ENCODE measurements around the gene APBA1.
"Not testable (repeated sequence)": the region's sequence is repeated elsewhere in the genome, so short reads cannot be mapped to it uniquely, and the experiment has no call there.

APBA1 gene

GRCh38 chr9:69470186-69470977, 201.8 kb downstream of the APBA1 start:
- no peak for DNase-seq

GRCh38 chr9:69469136-69469535, 203.0 kb downstream of the APBA1 start:
- no peak for DNase-seq

- no peak for DNase-seq
These were observed 203.8 kb downstream of the APBA1 start for GRCh38 chr9:69468380-69468779.

GRCh38 chr9:69466151-69466550, 206.0 kb downstream of the APBA1 start:
- DNase-seq, result no peak

GRCh38 chr9:69465473-69465872, 206.7 kb downstream of the APBA1 start:
- DNase-seq, result no peak

GRCh38 chr9:69463497-69464068, 208.6 kb downstream of the APBA1 start:
- DNase-seq, result no peak

- no peak for DNase-seq
These were observed 209.8 kb downstream of the APBA1 start for GRCh38 chr9:69462394-69462793.

- DNase-seq, result no peak
These were observed 210.9 kb downstream of the APBA1 start for GRCh38 chr9:69461103-69461887.

GRCh38 chr9:69460012-69460411, 212.2 kb downstream of the APBA1 start:
- no peak for DNase-seq

GRCh38 chr9:69458176-69458575, 214.0 kb downstream of the APBA1 start:
- no peak for DNase-seq

GRCh38 chr9:69456201-69456600, 216.0 kb downstream of the APBA1 start:
- no peak for DNase-seq

- DNase-seq, result no peak
These were observed 216.9 kb downstream of the APBA1 start for GRCh38 chr9:69455311-69455710.

GRCh38 chr9:69454321-69454720, 217.8 kb downstream of the APBA1 start:
- DNase-seq, result no peak

- no peak for DNase-seq
These were observed 218.4 kb downstream of the APBA1 start for GRCh38 chr9:69453746-69454145.

GRCh38 chr9:69452110-69452782, 219.9 kb downstream of the APBA1 start:
- DNase-seq, result no peak

- DNase-seq, result no peak
These were observed 225.7 kb downstream of the APBA1 start for GRCh38 chr9:69446496-69446895.

GRCh38 chr9:69445251-69445650, 226.9 kb downstream of the APBA1 start:
- no peak for DNase-seq

GRCh38 chr9:69444791-69445190, 227.4 kb downstream of the APBA1 start:
- no peak for DNase-seq

GRCh38 chr9:69444021-69444420, 228.2 kb downstream of the APBA1 start:
- DNase-seq, result no peak

- no peak for DNase-seq
These were observed 229.0 kb downstream of the APBA1 start for GRCh38 chr9:69443178-69443577.

- no peak for DNase-seq
These were observed 229.7 kb downstream of the APBA1 start for GRCh38 chr9:69442486-69442885.

- not testable (repeated sequence) for DNase-seq
These were observed 231.8 kb downstream of the APBA1 start for GRCh38 chr9:69440254-69440955.

GRCh38 chr9:69439654-69440053, 232.5 kb downstream of the APBA1 start:
- not testable (repeated sequence) for DNase-seq
